ENCODE data around the gene OSTF1.

- no peak for TF ChIP-seq CTCF (IDR thresholded peaks at IDR 0.05; ENCODE audit: insufficient read depth, low read length, poor library complexity, severe bottlenecking)
- no peak for TF ChIP-seq EZH2phosphoT487 (conservative IDR thresholded peaks at IDR 0.05; ENCODE audit: low read length)
These were observed 4.9 kb upstream of the OSTF1 start for GRCh38 chr9:75083188-75083970.
